GM08714 (cell line): ENCODE results near the gene KCTD5.

Experiments used
- H3K4me3 ChIP-seq: fragments of 200-500 bp; sonication (Bioruptor generic); 2 replicates; pipeline ENCODE4 v1.5.1; 2014; ENCODE audit warnings: mild to moderate bottlenecking, low read length, inconsistent platforms
- ZNF274 ChIP-seq: IDR thresholded peaks from 2 replicates; pipeline ENCODE4 v1.6.1; 2012; ENCODE audit warnings: mild to moderate bottlenecking, low read depth, low read length

KCTD5 gene

DNA sequence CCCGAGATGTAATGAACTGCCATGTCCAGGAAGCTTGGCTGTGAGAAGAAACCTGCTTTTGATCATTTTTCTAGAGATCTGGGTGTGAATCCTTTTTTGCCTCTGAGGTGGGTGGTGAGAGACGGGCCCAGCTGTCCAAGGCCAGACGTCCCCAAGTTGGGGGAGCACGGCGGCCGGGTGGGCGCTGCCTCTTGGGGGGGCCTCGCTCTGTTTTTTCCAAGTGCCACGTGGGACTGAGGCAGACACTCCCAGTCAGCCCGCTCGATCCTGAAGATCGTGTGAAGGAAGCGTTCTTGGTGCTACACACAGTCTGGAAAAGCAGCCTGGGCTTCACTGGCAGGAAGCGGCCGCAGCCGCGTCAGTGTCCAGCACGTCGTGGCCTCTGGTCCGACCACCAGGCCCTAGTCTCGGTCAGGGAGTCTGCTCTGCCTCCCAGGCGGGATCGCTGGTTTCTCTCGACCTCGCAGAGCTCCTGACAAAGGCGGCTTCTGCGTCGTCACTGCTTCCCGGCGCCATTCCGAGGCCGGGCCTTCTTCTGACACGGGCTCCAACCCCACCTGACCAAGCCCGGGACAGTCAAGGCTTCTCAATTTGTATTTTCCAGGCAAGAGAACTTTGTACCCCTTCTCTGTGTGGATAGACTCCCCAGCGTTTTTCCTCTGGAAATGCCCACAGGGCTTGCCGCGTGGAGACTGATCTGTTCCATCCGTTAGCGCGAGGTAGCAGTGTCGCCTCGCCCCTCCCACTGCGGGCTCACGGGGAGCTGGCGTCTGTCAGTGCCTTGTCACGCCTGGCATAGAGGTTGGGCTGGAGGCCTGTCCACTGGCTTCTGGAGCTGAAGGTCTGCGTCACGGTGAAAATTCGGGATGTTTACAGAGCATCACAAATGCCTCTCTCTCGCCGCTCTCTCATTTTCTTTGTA lies 25.3 kb downstream of the KCTD5 start:
- H3K4me3 ChIP-seq = no peak overlapping the region
- no peak for TF ChIP-seq ZNF274

DNA sequence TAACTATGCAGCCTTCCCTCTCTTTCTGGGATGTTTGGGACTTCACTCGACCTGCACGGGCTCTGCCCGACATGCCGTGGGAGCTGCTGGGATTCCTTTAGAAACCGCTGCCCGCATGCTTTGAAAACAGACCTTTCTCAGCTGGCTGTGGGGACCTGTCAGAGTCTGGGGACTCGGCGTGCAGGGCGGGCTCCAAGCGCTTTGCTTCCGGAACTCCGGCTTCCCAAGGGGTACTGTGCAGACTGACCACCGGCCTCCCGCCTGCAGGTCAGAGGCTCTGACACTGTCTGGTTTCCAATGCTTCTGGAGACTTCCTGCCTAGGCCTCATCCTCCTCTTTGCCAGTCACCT lies 25.9 kb downstream of the KCTD5 start:
- no peak overlapping the region for H3K4me3 ChIP-seq
- TF ChIP-seq ZNF274 = no peak

GRCh38 chr16:2708955-2709587 lies 26.7 kb downstream of the KCTD5 start:
- TF ChIP-seq ZNF274 = no peak
- H3K4me3 ChIP-seq = no peak overlapping the region

GRCh38 chr16:2709588-2709984 lies 27.3 kb downstream of the KCTD5 start:
- no peak for TF ChIP-seq ZNF274
- H3K4me3 ChIP-seq = no peak overlapping the region

GRCh38 chr16:2710021-2710710 lies 27.8 kb downstream of the KCTD5 start:
- no peak overlapping the region for H3K4me3 ChIP-seq
- no peak for TF ChIP-seq ZNF274

- no peak for TF ChIP-seq ZNF274
Measured at GRCh38 chr16:2710711-2711231, 28.4 kb downstream of the KCTD5 start.

GRCh38 chr16:2711370-2712062 lies 29.2 kb downstream of the KCTD5 start:
- no peak for TF ChIP-seq ZNF274
- H3K4me3 ChIP-seq = no peak overlapping the region

More at GRCh38 chr16:2710711-2711231, 28.4 kb downstream of the KCTD5 start:
- no peak overlapping the region for H3K4me3 ChIP-seq

DNA sequence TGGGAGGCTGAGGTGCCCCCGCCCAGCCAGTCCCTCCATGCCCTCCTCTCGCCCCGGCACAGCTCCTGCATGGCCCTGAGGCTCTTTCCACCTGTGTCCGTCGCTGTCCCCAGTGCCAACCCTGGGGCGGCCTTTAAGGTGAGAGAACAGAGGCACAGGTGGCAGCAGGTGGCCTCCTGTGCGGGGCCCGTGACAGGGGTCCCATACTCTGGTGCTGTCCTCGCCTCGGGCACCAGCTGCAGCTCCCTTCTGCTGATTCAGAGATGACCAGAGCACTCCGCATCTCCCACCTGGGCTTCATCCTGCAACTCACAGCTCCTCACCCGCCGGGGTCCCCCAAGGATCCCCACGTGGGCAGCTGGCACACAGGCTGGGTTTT lies 29.7 kb downstream of the KCTD5 start:
- no peak for TF ChIP-seq ZNF274
- H3K4me3 ChIP-seq = no peak overlapping the region

GRCh38 chr16:2712546-2712945 lies 30.2 kb downstream of the KCTD5 start:
- TF ChIP-seq ZNF274 = no peak
- H3K4me3 ChIP-seq = no peak overlapping the region

DNA sequence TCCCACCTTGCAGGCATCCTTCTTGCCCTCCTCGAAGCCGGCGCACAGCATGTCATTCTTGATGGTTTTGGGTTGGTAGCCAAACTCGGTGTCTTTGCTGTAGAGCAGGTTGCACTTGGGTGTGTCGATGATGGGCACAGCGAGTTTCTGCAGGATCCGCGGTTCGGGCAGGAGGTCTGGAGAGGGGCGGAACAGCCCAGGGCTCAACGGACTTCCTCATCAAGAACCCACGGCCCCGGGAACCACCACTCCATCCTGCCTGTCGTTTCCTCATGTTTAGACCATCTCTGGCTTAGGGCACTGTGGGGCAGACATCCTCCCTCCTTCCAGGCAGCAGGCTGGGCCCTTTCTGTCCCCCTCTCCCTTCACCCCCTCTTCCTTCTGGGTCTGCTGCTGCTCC lies 31.2 kb downstream of the KCTD5 start:
- H3K4me3 ChIP-seq = no peak overlapping the region
- TF ChIP-seq ZNF274 = no peak

- no peak for TF ChIP-seq ZNF274
- H3K4me3 ChIP-seq = no peak overlapping the region
Measured at GRCh38 chr16:2713985-2714774, 31.9 kb downstream of the KCTD5 start.

DNA sequence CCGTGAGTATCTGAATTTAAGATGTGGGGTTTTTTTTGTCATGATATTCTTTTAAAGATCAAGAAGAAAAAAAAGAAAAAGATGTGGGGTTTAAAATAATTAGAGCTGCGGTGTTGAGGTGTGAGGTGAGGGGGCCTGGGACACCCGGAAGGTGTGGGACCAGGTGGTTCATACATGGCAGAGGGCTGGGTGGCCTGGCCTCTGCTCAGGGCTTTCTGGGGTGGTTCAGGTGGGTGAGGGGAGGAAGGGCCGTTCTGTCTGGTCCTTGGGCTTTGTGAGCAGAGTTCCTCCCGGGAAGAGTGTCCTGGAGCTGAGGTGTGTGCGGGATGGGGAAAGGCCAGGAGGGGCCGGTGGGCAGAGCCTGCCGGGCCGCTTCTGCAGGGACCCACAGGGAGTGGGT lies 32.7 kb downstream of the KCTD5 start:
- TF ChIP-seq ZNF274 = no peak
- H3K4me3 ChIP-seq = no peak overlapping the region

- H3K4me3 ChIP-seq = no peak overlapping the region
Measured at GRCh38 chr16:2715519-2715918, 33.2 kb downstream of the KCTD5 start.

More at GRCh38 chr16:2715519-2715918, 33.2 kb downstream of the KCTD5 start:
- TF ChIP-seq ZNF274 = no peak
